DMS53 treated with DMSO at 0.1 percent for 48 hours (cell line): Measurements from ENCODE around the gene SST.

Source experiments
- DNase-seq: peaks from one replicate; lab custom pipeline; 2025; ENCODE audit not compliant: unreplicated experiment; lab: John Stamatoyannopoulos, UW

Gene SST

GRCh38 chr3:187636528-187636927 is 33.7 kb downstream of the SST start:
- no peak for DNase-seq

- no peak for DNase-seq
These were observed 39.8 kb downstream of the SST start for GRCh38 chr3:187630404-187630803.

DNA sequence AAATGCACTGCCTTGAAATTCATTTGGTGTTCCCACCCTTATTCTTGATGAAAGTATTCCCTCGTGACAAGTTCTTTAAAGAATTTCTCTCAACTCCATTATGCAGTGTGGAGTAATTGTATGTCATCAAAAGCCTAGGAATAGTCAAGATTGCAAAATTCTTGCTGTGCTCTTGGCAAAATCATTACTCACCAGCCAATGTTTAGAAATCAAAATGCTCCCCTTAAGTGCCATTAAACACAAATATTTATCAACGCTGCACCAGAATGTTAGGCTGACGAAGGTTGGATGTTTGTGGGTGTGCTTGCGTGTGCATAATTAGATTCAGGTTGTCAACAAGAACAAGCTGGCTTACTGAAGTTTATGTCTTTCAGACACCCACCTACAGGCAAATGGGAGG is 40.5 kb downstream of the SST start:
- DNase-seq = no peak

DNA sequence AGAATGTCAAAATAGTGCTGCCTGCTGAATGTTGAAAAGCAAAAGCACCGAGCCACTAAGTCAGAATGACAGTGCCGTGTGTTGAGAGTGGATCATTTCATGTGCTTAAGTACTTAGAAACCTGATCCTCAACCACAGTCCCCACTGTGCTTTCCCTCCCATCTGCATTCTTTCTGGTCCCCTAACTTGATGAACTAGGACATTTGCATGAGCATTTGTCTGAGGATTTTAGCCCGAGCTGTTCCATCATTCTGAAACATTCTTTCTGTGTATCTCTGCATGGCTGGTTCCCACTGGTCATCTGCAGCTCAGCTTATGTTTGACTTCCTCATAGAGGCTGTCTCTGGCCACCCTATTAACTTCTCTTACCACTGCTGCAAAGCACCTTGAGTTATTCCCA is 42.0 kb downstream of the SST start:
- DNase-seq = no peak

- DNase-seq = no peak
These were observed 43.6 kb downstream of the SST start for GRCh38 chr3:187626581-187626980.

DNA sequence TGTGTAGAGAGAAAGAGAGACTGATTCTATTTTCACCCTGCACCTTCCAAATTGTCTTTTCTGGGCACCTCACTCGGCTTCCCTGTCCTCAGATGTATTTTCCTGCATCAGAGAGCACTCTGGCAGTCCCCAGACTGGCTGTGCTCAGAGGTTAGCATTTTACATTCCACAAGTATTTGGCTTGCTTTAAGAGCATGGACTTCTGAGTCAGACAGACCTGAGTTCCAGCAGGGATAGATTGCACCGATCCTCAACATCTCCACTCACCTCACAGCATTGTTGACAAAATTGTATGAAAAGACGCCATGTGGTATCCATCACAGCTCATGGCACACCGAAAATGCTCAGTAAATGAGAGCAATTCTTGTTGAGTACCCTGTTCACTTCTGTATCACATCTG is 45.6 kb downstream of the SST start:
- no peak for DNase-seq

GRCh38 chr3:187623285-187623814 is 46.8 kb downstream of the SST start:
- no peak for DNase-seq

DNA sequence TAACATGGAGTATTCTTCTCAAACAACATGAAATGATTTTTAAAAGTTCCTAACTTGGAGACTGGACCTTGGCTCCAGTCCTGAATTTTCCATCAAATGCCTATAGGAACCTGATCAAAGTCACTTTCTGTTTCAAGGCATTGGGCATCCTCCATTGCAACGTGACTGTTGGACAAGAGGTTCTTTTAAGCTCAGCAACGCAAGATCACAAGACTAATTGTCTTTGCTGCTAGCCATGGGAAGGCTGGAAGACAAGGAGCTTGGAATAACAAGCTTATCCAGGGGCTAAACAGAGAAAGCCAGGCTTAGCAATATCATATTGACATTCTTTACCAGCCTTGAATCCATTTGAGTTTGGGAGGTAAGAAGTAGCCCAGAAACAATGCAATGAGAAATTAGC is 48.3 kb downstream of the SST start:
- no peak for DNase-seq

DNA sequence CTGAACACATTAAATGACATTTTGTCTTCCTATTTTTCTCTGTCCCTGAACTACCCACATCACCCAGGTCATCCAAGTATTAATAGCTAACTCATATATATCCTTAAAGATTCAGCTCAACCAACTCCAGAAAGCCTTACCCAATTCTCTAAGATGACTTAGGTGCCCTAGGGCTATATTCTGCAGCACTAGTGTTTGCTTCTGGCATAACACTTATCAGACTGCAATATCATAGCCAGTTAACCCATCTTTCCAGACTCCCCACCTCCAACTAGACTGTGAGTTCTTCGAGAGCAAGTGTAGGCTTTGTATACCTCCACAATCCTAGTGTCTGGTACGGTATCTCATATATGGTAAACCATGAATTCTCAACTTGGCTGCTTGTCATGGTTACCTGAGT is 50.7 kb downstream of the SST start:
- DNase-seq = no peak
